ENCODE data around the gene RHBDF2.

Gene RHBDF2

DNA sequence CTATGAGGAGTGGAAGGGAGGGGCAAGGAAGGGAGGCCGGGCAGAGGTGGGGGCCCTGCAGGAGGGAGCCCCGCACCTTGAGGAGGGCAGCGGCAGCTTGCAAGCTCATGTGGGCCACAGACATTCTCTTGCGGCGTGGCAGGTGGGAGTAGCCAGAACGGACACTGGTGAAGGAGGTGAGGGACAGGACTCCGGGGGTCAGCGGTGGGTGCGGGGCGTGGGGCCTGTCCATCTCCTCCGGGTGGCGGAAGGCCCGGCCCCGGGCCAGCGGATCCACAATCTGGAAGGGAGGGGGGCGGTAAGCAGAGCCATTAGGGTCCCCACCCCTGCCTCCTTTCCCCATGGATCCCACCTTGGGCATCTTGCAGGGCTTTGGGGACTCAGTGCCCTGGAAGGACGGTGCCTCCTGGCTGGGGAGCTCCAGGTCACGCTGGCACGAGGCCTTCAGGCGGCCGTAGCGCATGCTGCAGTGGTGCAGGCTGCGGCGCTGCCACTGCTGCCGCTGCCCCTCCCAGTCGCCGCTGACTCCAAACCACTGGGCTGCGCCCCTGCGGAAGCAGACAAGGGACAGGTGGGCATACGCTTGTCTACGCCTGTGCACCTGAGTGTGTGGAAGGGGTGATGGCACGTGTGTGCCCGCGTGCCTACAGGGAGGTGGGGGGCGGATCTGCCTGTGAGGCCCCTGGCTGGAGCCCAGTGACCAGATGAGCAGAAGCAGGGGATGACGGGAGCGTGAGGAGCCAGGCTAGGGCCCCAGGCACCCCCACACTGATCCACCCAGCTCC is 22.3 kb downstream of the RHBDF2 start:
- DNase-seq: no peak

DNA sequence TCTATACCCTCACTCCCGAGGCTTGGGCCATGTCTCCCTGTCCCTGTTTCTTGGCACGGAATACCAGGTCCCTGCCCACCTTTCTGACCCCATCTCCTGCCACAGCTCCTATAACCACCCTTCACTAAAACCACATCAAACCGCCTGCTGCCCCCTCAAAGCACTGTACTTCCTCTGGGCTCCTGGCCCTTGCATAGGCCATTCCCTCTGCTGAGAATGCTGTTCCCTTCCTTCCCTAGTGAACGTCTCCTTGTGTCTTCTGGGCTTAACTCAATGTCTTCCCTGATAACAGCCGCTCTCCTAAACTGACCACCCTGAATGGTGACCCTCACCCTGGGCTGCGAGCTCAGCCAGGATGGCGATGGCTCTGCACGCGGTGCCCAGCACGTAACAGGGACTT is 23.1 kb downstream of the RHBDF2 start:
- no peak for DNase-seq

DNA sequence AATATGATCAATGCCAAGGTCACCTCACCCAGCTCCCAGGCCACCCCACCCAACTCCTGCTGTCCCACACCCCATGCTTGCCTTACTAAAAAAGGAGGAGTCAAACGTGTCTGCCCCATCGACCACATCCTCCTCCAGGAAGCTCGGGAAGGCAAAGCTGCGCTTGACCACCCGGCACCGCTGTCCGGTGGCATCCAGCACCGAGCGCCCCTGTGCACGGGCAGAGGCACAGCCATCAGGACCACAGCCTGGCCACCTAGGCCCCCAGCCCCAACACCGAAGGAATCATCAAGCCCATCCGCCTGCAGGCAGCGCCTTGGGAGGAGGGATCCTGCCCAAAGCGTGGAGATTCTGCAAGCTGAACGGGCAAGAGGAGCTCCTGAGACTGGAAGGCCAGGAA is 23.6 kb downstream of the RHBDF2 start:
- DNase-seq: no peak

DNA sequence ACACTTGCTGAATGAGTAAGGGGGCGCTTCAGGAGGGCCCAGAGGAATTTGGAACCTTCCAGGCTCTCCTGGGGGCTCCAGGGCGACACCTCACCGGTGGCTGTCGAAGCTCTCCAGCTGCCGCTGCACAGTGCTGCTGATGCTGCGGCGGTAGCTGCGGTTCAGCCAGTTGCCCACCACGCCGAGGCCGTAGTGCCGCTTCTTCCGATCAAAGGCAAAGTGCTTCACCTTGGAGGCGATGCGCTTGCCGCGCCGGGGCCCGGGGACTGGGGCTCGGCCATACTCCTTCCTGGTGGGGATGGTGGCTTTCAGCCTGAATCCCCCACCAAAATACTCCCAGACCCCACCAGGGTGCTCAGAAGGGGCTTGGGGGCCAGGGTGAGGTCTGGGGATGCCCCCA is 24.5 kb downstream of the RHBDF2 start:
- DNase-seq: no peak

DNA sequence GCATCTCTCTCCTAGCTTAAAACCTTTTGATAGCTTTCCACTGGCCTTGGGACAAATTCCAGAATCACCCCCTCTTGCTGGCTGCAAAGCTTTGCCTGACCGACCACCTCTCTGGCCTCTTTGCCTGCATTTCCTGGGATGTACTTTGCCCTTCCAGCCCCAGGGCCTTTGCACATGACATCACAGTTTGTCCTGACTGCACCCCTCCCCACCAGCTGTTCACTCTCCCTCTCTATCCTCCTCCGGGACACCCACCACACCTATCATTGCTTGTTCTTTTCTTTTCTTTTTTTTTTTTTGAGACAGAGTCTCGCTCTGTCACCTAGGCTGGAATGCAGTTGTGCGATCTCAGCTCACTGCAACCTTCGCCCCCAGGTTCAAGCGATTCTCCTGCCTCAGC is 25.9 kb downstream of the RHBDF2 start:
- no peak for DNase-seq

DNA sequence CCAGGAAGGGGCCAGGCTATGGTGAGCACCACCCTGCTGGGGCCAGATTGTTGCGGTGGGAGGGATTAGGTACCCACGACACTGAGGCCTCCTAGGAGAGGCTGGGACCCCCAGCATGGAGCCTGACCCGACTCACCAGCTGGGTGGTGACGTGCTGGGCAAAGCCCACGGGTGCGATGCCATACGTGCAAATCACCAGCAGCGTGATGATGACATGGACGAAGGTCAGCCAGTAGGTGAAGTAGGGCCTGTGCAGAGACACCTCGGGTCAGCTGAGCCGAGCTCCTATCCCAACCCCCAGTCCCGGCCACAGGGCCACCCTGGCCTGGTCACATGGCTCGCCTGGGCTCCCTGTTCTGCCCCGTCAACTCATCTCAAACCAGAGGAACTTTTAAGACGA is 26.3 kb downstream of the RHBDF2 start:
- no peak for DNase-seq

GRCh38 chr17:76474238-76474637 is 27.0 kb downstream of the RHBDF2 start:
- DNase-seq: no peak

DNA sequence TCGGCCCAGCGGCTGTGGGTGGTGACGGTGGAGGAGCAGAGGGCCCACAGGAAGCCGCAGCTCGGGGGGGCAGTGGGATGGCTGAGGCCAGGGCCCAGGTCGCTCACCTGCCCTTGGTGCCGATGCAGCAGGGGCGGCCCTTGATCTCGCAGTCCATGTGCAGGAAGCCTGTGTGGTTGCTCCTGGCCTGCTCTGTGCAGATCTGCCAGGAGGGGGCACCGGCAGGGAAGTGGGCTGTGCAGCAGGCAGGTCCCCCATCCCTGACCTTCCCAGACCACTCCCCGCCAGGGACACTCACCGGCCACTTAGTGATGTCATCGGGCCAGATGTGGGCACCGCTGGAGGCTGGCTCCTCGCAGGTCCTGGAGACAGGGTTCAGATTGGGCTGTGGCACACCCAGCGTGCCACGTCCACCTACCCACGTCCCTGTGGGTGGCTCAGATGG is 27.7 kb downstream of the RHBDF2 start:
- DNase-seq: no peak

DNA sequence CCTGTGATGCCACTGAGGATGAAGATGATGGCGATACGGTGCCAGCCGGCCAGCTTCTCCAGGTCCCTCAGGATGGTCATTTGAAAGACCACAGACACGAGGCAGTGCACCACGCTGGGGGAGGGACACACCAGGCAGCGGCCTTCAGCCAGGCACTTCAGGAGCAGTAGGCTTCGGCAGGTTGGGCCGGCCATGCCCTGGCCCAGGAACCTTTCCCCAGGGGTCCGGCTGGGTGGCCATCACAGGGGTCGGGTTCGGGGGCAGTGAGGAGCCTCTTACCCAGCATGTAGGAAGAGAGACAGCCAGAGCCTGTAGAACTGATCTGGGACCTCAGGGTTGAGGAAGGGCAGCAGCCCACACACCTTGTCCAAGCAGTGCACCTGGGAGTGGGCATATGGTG is 28.5 kb downstream of the RHBDF2 start:
- no peak for DNase-seq

DNA sequence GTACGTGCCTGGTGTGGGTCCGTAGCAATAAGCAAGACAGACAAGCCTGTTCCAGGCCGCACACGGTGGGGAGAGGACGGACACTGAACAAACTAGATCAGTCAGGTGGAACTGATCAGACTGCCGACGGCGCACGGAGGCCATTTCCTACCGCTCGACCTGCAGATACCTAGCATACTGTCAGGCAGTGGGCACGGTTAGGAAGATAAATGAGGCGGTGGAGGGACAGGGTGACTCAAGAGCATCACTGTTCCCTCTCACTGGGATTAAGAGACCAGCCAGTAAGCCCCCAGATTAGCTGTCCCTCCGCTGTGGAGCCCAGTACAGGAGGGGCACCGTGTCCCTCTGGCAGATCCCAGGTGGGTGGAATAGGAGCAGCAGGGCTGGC is 29.0 kb downstream of the RHBDF2 start:
- DNase-seq: no peak

DNA sequence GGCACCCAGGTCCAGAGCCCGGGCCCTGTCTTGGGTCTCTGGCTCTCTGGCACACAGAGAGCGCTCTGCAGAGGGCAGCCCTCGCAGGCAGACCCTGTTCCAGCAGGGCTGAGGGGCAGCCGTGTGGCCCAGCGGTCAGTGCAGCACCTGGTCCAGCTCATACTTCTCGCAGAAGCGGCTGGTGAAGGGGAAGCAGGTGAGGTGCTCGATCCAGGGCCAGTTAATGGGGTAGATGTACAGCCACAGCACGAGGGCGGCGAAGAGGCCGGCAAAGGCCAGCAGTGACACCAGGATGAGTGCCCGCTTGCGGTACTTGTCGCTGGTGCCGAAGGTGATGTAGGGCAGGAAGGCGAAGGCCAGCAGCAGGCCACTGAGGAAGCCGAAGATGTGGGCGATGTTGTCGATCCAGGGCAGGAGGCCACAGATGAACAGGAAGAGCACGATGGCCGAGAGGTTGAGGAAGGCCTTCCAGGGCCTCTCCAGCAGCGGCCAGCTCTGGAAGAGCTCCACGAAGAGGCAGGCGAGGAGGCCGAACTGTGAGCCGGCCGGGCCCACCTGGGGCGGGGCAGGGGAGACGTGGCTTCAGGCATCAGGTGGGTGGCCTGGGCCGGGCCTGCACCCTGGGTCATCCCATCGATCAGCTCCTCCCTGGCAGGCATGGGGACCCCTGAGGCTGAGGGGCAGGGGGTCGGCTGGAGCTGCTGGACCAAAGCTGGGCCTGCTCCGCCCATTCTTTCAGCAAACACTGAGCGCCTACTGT is 29.5 kb downstream of the RHBDF2 start:
- DNase-seq: no peak

DNA sequence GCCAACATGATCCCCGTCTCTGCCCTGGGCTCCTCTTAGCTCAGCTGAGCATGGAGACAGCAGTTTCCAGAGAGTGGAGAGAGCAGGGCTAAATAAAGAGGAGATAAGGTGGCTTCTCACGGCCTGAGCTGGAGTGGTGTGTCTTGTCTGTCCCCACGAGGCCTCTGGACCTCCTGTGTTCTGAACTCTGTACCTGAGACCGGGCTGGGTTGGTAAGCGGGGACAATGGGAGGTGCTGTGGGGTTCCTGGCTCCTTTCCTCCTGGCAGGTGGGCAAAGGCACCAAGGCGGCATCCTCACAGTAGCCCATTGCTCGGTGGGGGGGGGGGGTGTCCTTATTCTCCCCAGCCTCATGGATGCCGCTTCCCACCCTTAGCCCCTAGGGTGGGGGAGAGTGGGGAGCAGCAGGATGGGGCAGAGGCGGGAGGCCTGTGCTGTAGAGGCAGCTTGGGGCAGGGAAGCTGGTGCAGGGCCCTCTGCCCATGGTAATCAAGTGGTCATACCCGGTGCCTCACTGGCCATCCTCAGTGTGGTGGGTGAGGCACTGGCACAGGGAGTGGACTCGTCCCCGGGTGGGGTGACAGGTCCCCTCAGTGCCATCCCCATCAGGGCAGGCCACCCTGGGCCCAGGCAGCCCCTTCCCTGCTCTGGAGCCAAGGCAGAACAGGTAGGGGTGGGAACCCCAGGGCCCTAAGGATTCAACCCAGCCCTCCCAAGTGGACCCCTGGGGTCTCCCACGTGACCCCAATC is 31.1 kb downstream of the RHBDF2 start:
- no peak for DNase-seq

DNA sequence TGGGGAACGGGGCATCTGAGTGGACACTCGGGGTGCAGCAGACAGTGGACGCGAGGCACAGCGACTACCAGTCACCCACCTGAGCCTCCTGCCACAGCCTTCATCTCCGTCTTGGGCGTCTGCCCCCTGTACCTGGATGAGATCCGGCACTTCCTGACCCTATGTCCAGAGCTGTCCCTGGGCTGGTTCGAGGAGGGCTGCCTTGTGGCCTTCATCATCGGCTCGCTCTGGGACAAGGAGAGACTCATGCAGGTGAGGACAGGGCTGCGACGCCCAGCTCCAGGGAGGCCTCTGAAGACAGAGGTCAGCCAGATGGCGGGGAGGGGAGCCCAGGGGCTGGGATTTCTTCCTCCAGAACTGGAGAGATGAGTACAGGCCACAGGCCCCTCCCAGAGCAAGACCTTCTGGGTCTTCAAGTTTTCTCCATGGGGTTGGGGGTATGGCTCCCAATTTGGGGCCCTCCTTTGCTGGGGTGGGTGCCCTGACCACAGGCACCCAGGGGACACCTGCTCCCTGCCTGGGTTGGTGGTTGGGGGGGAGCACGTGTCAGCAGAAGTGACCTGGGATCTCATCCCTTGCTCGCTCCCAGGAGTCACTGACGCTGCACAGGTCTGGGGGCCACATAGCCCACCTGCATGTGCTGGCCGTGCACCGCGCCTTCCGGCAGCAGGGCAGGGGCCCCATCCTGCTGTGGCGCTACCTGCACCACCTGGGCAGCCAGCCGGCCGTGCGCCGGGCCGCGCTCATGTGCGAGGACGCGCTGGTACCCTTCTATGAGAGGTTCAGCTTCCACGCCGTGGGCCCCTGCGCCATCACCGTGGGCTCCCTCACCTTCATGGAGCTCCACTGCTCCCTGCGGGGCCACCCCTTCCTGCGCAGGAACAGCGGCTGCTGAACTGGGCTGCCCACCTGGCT is 31.9 kb downstream of the RHBDF2 start:
- DNase-seq: no peak

DNA sequence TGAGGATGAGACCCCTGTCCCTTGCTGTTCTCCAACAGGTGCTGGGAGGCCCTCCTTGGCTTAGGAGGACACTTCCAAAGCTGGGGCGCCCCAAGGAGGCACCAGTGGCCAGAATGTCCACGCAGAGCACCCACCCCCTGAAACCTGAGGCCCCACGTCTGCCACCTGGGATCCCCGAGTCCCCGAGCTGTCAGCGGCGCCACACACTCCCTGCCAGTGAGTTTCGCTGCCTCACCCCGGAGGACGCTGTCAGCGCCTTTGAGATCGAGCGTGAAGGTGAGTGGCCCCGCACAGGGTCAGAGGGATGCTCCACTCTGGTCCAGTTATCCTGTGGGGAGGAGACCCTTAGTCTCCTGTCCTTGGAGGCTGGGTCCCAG is 32.6 kb downstream of the RHBDF2 start:
- no peak for DNase-seq

DNA sequence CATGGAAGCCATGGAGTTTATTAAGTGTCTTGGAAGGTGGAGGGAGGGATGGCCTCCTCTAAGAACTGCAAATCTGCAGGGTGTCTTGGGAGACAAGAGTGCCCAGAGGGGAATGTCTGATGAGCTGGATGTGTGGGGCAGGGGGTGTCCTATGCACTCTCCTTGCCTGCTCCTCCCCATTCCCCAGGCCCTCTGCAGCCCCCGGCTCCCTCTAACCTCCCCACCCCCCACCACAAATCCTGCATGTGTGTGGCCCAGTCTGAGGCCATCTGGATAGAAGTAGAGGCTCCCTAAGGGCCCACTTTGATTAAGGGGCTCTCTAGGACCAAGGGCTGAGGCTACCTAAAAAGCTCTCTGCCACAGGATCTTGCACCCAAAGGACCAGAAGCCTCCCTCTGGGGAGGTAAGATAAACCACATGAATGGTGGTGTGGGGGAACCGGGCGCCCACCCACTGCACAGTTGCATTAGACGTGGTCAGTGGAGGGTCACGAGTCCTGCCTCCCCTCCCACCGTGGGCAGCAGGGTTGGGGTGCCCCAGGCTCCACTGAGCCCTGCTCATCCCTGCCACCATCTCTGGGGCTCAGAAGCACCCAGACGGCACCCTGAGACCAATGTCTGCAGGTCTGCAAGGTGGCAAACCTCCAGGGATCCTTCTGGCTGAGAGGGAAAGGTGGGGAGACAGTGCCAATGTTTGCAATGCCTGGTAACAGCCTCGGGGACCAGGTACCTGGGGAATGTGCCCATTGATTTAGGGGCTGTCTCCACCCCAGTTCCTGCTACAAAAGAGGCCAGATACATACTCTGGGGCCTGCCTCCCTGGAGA is 33.2 kb downstream of the RHBDF2 start:
- no peak for DNase-seq

DNA sequence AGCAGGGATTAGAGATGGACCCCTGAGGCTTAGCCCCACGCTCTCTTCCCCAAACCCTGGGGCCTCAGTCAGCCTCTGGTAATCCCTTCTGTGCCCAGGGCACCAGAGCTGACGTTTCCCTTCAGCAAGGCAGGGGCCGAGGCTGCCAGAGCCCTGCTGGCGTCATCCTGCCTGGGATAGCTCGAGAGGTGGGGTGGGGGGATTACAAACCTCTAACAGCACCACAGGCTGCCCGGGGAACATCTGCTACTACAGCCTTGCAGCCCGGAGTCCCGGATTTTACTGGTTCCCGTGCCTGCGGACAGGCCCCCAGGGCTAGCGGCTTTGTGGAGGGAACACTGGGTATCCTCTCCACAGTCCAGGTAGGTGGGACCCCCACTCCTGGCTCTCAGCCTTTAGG is 33.9 kb downstream of the RHBDF2 start, which contains the start of gene AANAT:
Gene AANAT, plus strand, starts transcription at position 238 of the 400 bp plus-strand sequence. CDS start 1,144 bp downstream, outside the sequence.
- DNase-seq: no peak

DNA sequence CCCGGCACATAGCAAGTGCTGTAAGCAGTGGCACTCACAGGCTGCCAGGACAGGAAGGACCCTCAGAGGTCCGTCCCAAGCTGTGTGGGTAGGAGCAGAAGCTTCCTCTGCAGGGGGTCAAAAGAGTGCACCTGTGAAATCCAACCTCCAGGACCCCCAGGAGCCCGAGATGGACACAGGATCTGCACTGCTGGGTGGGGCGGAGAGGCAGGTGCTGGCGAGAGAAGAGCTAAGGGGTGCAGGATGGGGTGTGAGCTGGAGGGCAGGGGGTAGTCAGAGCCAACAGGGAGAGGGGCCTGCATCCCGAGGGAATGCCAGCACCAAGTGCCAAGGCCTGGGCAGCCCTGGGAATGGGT is 34.5 kb downstream of the RHBDF2 start:
- no peak for DNase-seq

DNA sequence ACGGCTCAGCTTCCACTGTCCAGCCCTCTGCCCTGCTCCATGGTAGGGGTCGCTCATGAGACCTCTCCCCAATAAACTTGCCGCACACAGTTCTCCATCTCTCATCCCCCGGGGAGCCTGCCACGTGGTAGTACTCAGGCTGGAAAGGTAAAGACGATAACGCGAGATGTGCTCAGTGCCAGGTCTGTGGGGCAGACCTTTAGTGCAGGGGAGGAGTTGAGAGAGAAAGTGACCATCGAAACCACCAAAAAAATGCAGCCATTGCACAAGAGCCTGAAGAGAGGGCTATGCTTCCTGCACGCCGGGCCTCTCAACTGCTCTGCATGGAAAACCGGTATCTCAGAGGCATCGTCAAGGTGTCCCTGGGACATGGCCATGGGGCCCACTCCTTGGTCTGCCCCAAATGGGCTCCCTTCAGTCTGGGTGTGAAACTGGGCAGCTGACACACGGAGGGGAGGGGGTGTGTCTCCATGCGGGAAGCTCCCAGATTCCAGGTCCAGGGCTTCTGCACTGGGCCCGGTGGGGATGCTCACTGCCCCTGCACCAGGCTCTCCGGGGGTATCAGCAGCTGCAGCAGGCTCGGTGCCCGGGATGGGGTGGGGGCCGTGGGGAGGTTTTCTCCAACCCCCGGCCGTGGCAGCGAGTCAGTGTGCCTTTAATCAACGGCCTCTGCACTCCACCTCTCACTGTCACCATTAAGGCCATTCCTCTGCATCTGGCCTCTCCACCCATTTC is 38.5 kb downstream of the RHBDF2 start:
- no peak for DNase-seq

- DNase-seq: no peak
Measured at GRCh38 chr17:76461765-76462555, 39.3 kb downstream of the RHBDF2 start.

GRCh38 chr17:76459674-76460073 is 41.5 kb downstream of the RHBDF2 start:
- no peak for DNase-seq

All from T-helper 9 cell (primary cell).